ENCODE data around the gene TXLNG. TPM values are rescaled to one million over a fixed set of nuclear protein-coding genes. Genes with fewer than 3 reads are reported as not detected.

The TXLNG gene
- total RNA-seq, 4 donors from 2014 or later: 9.6 to 13.6 (median 11.9) TPM

GRCh38 chrX:16882169-16882568 is 95.9 kb downstream of the TXLNG start:
- Histone ChIP-seq H3K9me3 (no peaks in the 10 kb centered on the region), H3K27me3 (peaks cover 0 to 9% (median 0%) of the 10 kb centered on the region in 4 donors), H3K4me1 (peaks cover 0 to 16% (median 3%) of the 10 kb centered on the region in 4 donors), H3K36me3 (no peaks in the 10 kb centered on the region), H3K4me3 (peak overlapping the region; percentile 49 to 61 (median 54)), H3K27ac (replicated peaks in 1 of 4) (peak overlapping the region in 3 of 4 donors; percentile 68 to 73 (median 68))
- no peak for TF ChIP-seq CTCF (IDR thresholded peaks at IDR 0.05)
- peak in 1 of 2 donors; percentile 16 for TF ChIP-seq POLR2AphosphoS5 (IDR thresholded peaks at IDR 0.05)
- no peak for DNase-seq (ENCODE audit: extremely low spot score)
- 24% methylated on average over 6 of the region's 7 CpGs for WGBS
- intact Hi-C loops (cut with DNase I): loop anchor here (5.0 kb wide), 1 partner anchor 165 kb away; no protein-coding TSS in a partner anchor

GRCh38 chrX:16882702-16883486 is 96.6 kb downstream of the TXLNG start:
- H3K27me3 ChIP-seq: peaks cover 0 to 9% (median 0%) of the 10 kb centered on the region in 4 donors
- 19% methylated on average over 26 of the region's 27 CpGs for WGBS
- H3K4me3 ChIP-seq: peak overlapping the region; percentile 49 to 61 (median 54)
- intact Hi-C loops (cut with DNase I): loop anchor here (5.0 kb wide), 1 partner anchor 164 kb away; no protein-coding TSS in a partner anchor
- H3K27ac ChIP-seq (replicated peaks in 1 of 4): peak overlapping the region; percentile 68 to 73 (median 70)
- no peak for TF ChIP-seq POLR2A (IDR thresholded peaks at IDR 0.05; ENCODE audit: low read depth)
- TF ChIP-seq CTCF (IDR thresholded peaks at IDR 0.05): peak; percentile 55 to 60 (median 60)
- no peak for TF ChIP-seq POLR2AphosphoS5 (IDR thresholded peaks at IDR 0.05)
- TF ChIP-seq EP300 (IDR thresholded peaks at IDR 0.05): no peak
- peaks cover 0 to 16% (median 3%) of the 10 kb centered on the region in 4 donors for H3K4me1 ChIP-seq
- DNase-seq (ENCODE audit: extremely low spot score): no peak
- no peaks in the 10 kb centered on the region for H3K9me3 ChIP-seq
- no peaks in the 10 kb centered on the region for H3K36me3 ChIP-seq

GRCh38 chrX:16883487-16883804 is 97.2 kb downstream of the TXLNG start:
- 57% methylated on average over 3 of the region's 3 CpGs for WGBS
- peaks cover 0 to 9% (median 0%) of the 10 kb centered on the region in 4 donors for H3K27me3 ChIP-seq
- intact Hi-C loops (cut with DNase I): loop anchor here (5.0 kb wide), 1 partner anchor 164 kb away; no protein-coding TSS in a partner anchor

GRCh38 chrX:16885628-16886027 is 99.4 kb downstream of the TXLNG start:
- Histone ChIP-seq H3K4me3 (no peak overlapping the region), H3K27me3 (peaks cover 0 to 9% (median 0%) of the 10 kb centered on the region in 4 donors), H3K4me1 (peaks cover 0 to 16% (median 3%) of the 10 kb centered on the region in 4 donors), H3K9me3 (no peaks in the 10 kb centered on the region), H3K36me3 (no peaks in the 10 kb centered on the region), H3K27ac (replicated peaks in 1 of 4) (no peak overlapping the region)
- TF ChIP-seq CTCF (IDR thresholded peaks at IDR 0.05) (no peak), POLR2A (IDR thresholded peaks at IDR 0.05; ENCODE audit: low read depth) (no peak), POLR2AphosphoS5 (IDR thresholded peaks at IDR 0.05) (no peak), EP300 (IDR thresholded peaks at IDR 0.05) (no peak)
- 67% methylated on average over 1 of the region's 1 CpG for WGBS
- intact Hi-C loops (cut with DNase I): no loop called here
- DNase-seq (ENCODE audit: extremely low spot score): no peak

More at GRCh38 chrX:16883487-16883804, 97.2 kb downstream of the TXLNG start:
- H3K27ac ChIP-seq (replicated peaks in 1 of 4): no peak overlapping the region
- peaks cover 0 to 16% (median 3%) of the 10 kb centered on the region in 4 donors for H3K4me1 ChIP-seq
- no peaks in the 10 kb centered on the region for H3K36me3 ChIP-seq
- TF ChIP-seq POLR2AphosphoS5 (IDR thresholded peaks at IDR 0.05): no peak
- no peak for TF ChIP-seq POLR2A (IDR thresholded peaks at IDR 0.05; ENCODE audit: low read depth)
- TF ChIP-seq EP300 (IDR thresholded peaks at IDR 0.05): no peak
- no peak for TF ChIP-seq CTCF (IDR thresholded peaks at IDR 0.05)
- no peaks in the 10 kb centered on the region for H3K9me3 ChIP-seq
- H3K4me3 ChIP-seq: no peak overlapping the region
- no peak for DNase-seq (ENCODE audit: extremely low spot score)
